ENCODE data around the gene ERCC6L.

The ERCC6L gene

GRCh38 chrX:72165551-72165950, 73.3 kb downstream of the ERCC6L start:
- no peak for DNase-seq

- no peak for DNase-seq
These were observed 79.1 kb downstream of the ERCC6L start for GRCh38 chrX:72159769-72160168.

GRCh38 chrX:72158773-72159172, 80.1 kb downstream of the ERCC6L start:
- no peak for DNase-seq

Data from activated T-cell treated with anti-CD3 and anti-CD28 coated beads, Interleukin-2, amount 50 U/mL, for 48 hours (primary cell).